ENCODE data around the gene MYH9. TPM values are rescaled to one million over a fixed set of nuclear protein-coding genes. Genes with fewer than 3 reads are reported as not detected.
"Not testable (repeated sequence)": the region's sequence is repeated elsewhere in the genome, so short reads cannot be mapped to it uniquely, and the experiment has no call there.

MYH9 gene
- total and polyA plus RNA-seq, 7 donors: 35.6 to 214 (median 92.0) TPM

DNA sequence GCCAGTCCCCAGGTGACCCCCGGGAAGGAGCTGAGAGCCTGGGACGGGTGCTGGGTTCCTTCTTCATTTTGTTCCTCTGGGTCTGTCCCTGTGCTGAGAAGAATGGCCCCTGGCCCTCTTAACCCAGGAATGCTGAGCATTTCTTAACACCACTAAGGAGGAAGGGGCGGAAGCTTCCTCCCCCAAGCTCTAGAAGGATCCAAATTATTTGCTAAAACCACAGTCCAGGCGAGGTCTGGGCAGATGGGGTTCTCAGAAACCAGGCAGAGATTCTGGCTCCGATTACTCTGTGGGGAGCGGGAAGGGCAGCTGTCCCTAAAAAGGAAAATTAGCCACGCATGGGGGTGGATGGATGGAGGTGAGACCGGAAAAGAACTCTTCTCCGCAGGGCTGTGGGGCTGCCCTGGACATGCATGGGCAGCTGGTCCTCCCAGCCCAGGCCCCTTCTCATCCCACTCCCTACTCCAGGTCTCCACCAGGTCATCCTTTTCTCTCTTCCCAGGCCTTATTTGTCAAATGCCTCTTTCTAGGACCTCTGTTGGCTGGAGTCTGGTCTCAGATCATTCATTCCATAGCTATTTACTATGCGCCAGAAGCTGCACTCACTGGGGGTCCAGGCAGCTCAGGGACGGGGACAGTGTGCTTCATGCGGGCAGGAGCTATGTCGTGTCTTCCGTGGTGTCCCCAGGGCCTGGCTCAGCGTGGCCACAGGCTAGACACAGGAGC lies 45.0 kb upstream of the MYH9 start:
- Histone ChIP-seq H3K9me3 (no peaks in the 10 kb centered on the region), H3K27ac (no peak overlapping the region), H3K36me3 (ENCODE audit: insufficient read depth in 1 of 2, low read depth in 1 of 2) (no peaks in the 10 kb centered on the region), H3K4me1 (peaks cover 9% of the 10 kb centered on the region), H3K4me3 (no peak overlapping the region), H3K27me3 (ENCODE audit: insufficient read depth in 3 of 3, low read length in 2 of 3) (no peaks in the 10 kb centered on the region)
- no peak for DNase-seq
- peak in 1 of 4 donors; percentile 19 for ATAC-seq
- TF ChIP-seq, protein P1, sequence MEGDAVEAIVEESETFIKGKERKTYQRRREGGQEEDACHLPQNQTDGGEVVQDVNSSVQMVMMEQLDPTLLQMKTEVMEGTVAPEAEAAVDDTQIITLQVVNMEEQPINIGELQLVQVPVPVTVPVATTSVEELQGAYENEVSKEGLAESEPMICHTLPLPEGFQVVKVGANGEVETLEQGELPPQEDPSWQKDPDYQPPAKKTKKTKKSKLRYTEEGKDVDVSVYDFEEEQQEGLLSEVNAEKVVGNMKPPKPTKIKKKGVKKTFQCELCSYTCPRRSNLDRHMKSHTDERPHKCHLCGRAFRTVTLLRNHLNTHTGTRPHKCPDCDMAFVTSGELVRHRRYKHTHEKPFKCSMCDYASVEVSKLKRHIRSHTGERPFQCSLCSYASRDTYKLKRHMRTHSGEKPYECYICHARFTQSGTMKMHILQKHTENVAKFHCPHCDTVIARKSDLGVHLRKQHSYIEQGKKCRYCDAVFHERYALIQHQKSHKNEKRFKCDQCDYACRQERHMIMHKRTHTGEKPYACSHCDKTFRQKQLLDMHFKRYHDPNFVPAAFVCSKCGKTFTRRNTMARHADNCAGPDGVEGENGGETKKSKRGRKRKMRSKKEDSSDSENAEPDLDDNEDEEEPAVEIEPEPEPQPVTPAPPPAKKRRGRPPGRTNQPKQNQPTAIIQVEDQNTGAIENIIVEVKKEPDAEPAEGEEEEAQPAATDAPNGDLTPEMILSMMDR (IDR thresholded peaks at IDR 0.05): no peak
- intact Hi-C loops (cut with DNase I): no loop called here
- WGBS, 3 donors: 63 to 73% (median 65%) methylated on average over 15 of the region's 15 CpGs

DNA sequence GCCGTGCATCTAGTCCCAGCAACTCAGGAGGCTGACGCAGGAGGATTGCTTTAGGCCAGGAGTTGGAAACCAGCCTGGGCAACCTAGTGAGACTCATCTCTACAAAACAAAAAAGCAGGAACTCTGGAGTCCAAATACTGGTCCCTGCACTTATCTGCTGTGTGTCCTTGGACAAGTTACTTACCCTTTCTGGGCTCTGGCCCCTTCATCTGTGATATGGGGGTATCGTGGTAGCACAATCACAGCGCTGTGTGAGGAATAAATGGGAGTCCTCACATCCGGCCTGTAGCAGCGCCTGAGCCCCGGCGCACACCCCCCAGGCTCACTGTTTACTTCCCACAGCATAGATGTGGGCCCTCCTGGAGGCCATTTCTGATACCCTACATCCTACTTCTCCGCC lies 44.2 kb upstream of the MYH9 start:
- ATAC-seq (no peak), DNase-seq (no peak)
- Histone ChIP-seq H3K4me1 (peaks cover 9% of the 10 kb centered on the region), H3K4me3 (no peak overlapping the region), H3K9me3 (no peaks in the 10 kb centered on the region), H3K27ac (no peak overlapping the region), H3K27me3 (ENCODE audit: insufficient read depth in 3 of 3, low read length in 2 of 3) (no peaks in the 10 kb centered on the region), H3K36me3 (ENCODE audit: insufficient read depth in 1 of 2, low read depth in 1 of 2) (no peaks in the 10 kb centered on the region)
- intact Hi-C loops (cut with DNase I): no loop called here
- TF ChIP-seq, protein P1 (IDR thresholded peaks at IDR 0.05): no peak
- WGBS, 3 donors: 89 to 90% (median 90%) methylated on average over 9 of the region's 9 CpGs

DNA sequence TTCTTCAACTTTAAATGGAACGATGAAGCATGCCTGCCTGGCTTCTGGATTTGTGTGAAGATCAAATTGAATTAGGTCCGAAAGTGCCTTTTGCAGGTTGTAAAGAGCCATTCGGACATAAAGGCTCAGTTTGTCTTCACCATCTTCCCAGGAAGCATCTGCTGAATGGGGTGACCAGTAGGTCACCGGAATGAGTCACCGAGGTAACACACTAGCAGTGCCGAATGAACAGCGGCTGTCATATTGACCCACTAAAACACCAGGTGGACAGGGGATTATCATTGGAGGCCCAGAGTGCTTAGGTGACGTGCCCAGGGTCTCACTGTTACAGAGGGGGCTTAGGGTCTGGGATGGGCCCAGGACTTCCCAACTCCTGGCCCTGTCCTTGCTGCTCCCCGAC lies 43.1 kb upstream of the MYH9 start:
- no peak overlapping the region for H3K27ac ChIP-seq
- H3K9me3 ChIP-seq: no peaks in the 10 kb centered on the region
- 76 to 85% (median 80%) methylated on average over 9 of the region's 9 CpGs for WGBS, 3 donors
- ATAC-seq (no peak), DNase-seq (no peak)
- TF ChIP-seq, protein P1 (IDR thresholded peaks at IDR 0.05): no peak
- H3K4me3 ChIP-seq: no peak overlapping the region
- H3K4me1 ChIP-seq: peaks cover 14% of the 10 kb centered on the region
- intact Hi-C loops (cut with DNase I): no loop called here
- H3K36me3 ChIP-seq (ENCODE audit: insufficient read depth in 1 of 2, low read depth in 1 of 2): no peaks in the 10 kb centered on the region
- H3K27me3 ChIP-seq (ENCODE audit: insufficient read depth in 3 of 3, low read length in 2 of 3): no peaks in the 10 kb centered on the region

DNA sequence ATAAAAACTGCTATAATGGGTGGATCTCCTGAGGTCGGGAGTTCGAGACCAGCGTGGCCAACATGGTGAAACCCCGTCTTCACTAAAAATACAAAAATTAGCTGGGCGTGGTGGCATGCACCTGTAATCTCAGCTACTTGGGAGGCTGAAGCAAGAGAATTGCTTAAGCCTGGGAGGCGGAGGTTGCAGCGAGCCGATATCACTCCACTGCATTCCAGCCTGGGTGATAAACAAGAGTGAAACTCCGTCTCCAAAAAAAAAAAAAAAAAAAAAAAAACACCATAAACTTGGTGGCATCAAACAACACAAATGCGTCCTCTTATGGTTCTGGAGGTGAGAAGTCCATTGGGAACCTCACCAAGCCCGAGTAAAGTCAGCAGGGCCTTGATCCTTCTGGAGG lies 40.2 kb upstream of the MYH9 start:
- H3K4me1 ChIP-seq; H3K27ac ChIP-seq; ATAC-seq; intact Hi-C loops (cut with DNase I); H3K36me3 ChIP-seq (ENCODE audit: insufficient read depth in 1 of 2, low read depth in 1 of 2); H3K9me3 ChIP-seq; DNase-seq; H3K4me3 ChIP-seq; H3K27me3 ChIP-seq (ENCODE audit: insufficient read depth in 3 of 3, low read length in 2 of 3): not testable (repeated sequence)
- WGBS, 3 donors: 88 to 92% (median 89%) methylated on average over 11 of the region's 11 CpGs

DNA sequence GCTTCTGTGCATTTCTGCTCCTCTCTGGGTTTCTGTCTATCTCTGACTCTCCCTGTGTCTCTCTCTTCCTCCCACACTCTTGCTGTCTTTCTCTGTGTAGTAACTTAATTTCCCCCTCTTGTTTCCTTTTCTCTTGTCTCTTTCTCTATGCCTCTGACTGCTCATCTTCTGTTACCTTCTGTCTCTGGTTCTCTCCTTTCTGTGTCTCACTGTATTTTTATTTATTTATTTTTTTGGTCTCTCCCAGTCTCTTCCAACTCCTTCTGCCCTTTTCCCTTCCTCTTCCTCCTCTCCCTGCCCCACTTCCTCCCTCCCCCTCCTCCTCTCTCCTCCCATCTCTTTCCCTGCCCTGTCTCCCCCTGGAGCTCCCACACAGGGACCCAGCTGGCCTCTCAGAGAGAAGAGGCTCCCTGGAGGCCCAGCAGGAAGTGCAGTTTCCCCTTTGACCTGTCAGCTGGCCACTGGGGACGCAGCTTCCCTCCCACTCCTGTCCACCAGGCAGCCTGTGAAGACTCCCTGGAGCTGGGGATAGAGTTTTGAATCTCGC lies 38.3 kb upstream of the MYH9 start:
- 69 to 81% (median 79%) methylated on average over 2 of the region's 2 CpGs for WGBS, 3 donors
- DNase-seq (peak; percentile 43 to 75), ATAC-seq (peak in 2 of 4 donors; percentile 47 to 56)
- intact Hi-C loops (cut with DNase I): no loop called here
- no peaks in the 10 kb centered on the region for H3K27me3 ChIP-seq (ENCODE audit: insufficient read depth in 3 of 3, low read length in 2 of 3)
- peaks cover 5% of the 10 kb centered on the region for H3K4me1 ChIP-seq
- no peaks in the 10 kb centered on the region for H3K9me3 ChIP-seq
- H3K27ac ChIP-seq: no peak overlapping the region
- no peaks in the 10 kb centered on the region for H3K36me3 ChIP-seq (ENCODE audit: insufficient read depth in 1 of 2, low read depth in 1 of 2)
- H3K4me3 ChIP-seq: no peak overlapping the region
- TF ChIP-seq, protein P1 (IDR thresholded peaks at IDR 0.05): no peak

Measured in psoas muscle (tissue), 8 donors.